Endothelial cell of umbilical vein (primary cell): ENCODE results near the gene TSPAN9.

Experiments
- TF ChIP-seq, protein P1 (sequence below), 2 donors: IDR thresholded peaks; 1 replicate in 1 of 2; 2 replicates in 1 of 2; pipeline ENCODE4 v1.5.1; 2011; ENCODE audit warnings: low read length in 2 of 2, mild to moderate bottlenecking in 2 of 2, moderate library complexity in 2 of 2, control low read depth in 1 of 2, inconsistent platforms in 1 of 2, low read depth in 1 of 2; ENCODE audit not compliant: insufficient read depth in 1 of 2; ENCODE audit errors: extremely low read depth in 1 of 2
- TF ChIP-seq, protein P2 (sequence below): IDR thresholded peaks from 2 replicates; pipeline ENCODE4 v1.6.1; 2011; ENCODE audit not compliant: insufficient read depth, insufficient read length

DNA sequence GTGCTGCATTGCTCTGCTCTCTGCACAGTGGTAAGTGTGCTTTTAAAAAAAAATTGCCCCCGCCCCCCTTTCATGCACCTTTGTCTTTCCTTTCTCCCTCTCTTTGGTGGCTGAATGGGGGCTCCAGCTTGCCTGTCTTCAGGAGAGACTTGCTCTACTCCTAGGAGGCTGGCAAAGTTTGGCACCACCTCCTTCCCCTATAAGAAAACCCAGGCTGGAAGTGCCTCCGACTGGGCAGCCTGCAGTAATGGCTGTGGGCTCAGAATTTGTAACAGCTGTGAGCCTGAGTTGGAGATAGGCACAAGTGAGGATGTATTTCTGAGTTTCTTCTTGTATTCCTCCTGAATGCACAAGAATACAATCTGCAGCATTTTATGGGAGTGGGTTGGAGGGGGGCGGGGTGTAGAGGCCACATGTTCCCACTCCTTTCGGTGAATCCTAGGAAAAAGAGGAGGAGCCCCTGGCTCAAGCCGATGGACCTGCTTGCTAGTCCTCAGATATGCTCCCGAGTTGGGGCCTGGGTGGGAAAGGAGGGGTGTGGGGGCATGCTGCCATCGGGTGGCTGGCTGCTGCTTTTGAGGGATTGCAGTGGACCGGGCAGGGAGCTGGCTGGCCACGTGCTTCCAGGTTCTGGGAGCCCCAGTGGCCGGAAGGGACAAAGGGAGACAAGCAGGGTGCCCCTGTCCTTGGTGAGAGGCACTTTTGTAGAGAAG, 124.3 kb downstream of the TSPAN9 start:
- TF ChIP-seq, protein P1, sequence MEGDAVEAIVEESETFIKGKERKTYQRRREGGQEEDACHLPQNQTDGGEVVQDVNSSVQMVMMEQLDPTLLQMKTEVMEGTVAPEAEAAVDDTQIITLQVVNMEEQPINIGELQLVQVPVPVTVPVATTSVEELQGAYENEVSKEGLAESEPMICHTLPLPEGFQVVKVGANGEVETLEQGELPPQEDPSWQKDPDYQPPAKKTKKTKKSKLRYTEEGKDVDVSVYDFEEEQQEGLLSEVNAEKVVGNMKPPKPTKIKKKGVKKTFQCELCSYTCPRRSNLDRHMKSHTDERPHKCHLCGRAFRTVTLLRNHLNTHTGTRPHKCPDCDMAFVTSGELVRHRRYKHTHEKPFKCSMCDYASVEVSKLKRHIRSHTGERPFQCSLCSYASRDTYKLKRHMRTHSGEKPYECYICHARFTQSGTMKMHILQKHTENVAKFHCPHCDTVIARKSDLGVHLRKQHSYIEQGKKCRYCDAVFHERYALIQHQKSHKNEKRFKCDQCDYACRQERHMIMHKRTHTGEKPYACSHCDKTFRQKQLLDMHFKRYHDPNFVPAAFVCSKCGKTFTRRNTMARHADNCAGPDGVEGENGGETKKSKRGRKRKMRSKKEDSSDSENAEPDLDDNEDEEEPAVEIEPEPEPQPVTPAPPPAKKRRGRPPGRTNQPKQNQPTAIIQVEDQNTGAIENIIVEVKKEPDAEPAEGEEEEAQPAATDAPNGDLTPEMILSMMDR (IDR thresholded peaks at IDR 0.05; ENCODE audit: extremely low read depth in 1 of 2, insufficient read depth in 1 of 2, low read depth in 1 of 2, low read length in 2 of 2) = no peak
- TF ChIP-seq, protein P2, sequence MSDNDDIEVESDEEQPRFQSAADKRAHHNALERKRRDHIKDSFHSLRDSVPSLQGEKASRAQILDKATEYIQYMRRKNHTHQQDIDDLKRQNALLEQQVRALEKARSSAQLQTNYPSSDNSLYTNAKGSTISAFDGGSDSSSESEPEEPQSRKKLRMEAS = no peak
